ENCODE data around the gene OTOS. TPM values are rescaled to one million over a fixed set of nuclear protein-coding genes. Genes with fewer than 3 reads are reported as not detected.

OTOS gene
- total RNA-seq, 1 experiment from 2014 or later = not detected

GRCh38 chr2:240186191-240186725, 45.8 kb upstream of the OTOS start:
- H3K27ac ChIP-seq = no peak overlapping the region
- no peak overlapping the region for H3K4me3 ChIP-seq
- CTCF ChIA-PET = no interaction called here
- no peaks in the 10 kb centered on the region for H3K36me3 ChIP-seq (ENCODE audit: low read depth)
- 0 out of 2 replicates have a peak, but pooled peaks cover 12% of the 10 kb centered on the region for H3K9me3 ChIP-seq (ENCODE audit: insufficient read depth, low read depth)
- TF ChIP-seq EZH2 (IDR thresholded peaks at IDR 0.05; ENCODE audit: low read depth) (no peak), CTCF (conservative IDR thresholded peaks at IDR 0.05) (no peak)
- intact Hi-C loops (cut with micrococcal nuclease; ENCODE audit: unreplicated experiment) = no loop called here
- BruUV-seq (replicated peaks) = no TSS peak
- no peak overlapping the region for H2AFZ ChIP-seq
- H3K4me1 ChIP-seq (replicated peaks; ENCODE audit: insufficient read depth) = no peaks in the 10 kb centered on the region
- DNase-seq = no peak
- no peaks in the 10 kb centered on the region for H3K9me2 ChIP-seq (ENCODE audit: insufficient read depth)
- H4K20me1 ChIP-seq (ENCODE audit: insufficient read depth) = no peaks in the 10 kb centered on the region
- H3F3A ChIP-seq (ENCODE audit: insufficient read depth, low read depth) = no peaks in the 10 kb centered on the region
- H3K4me2 ChIP-seq = no peak overlapping the region
- POLR2A ChIA-PET (ENCODE audit: unreplicated experiment) = no interaction called here
- H3K27me3 ChIP-seq (ENCODE audit: insufficient read depth, low read depth) = peaks cover 98% of the 10 kb centered on the region
- no peaks in the 10 kb centered on the region for H3K79me2 ChIP-seq (ENCODE audit: low read depth)

GRCh38 chr2:240184656-240185055, 44.2 kb upstream of the OTOS start:
- no TSS peak for BruUV-seq (replicated peaks)
- no peaks in the 10 kb centered on the region for H3F3A ChIP-seq (ENCODE audit: insufficient read depth, low read depth)
- CTCF ChIA-PET = no interaction called here

GRCh38 chr2:240183875-240184590, 43.6 kb upstream of the OTOS start:
- intact Hi-C loops (cut with micrococcal nuclease; ENCODE audit: unreplicated experiment) = no loop called here
- TF ChIP-seq EZH2 (IDR thresholded peaks at IDR 0.05; ENCODE audit: low read depth) (no peak), CTCF (conservative IDR thresholded peaks at IDR 0.05) (no peak)
- CTCF ChIA-PET = no interaction called here
- no peaks in the 10 kb centered on the region for H3K4me1 ChIP-seq (replicated peaks; ENCODE audit: insufficient read depth)
- no peaks in the 10 kb centered on the region for H3F3A ChIP-seq (ENCODE audit: insufficient read depth, low read depth)
- POLR2A ChIA-PET (ENCODE audit: unreplicated experiment) = interaction anchor here (0.5 kb wide), 1 partner anchor 588 kb away, joined by 3 read pairs; no protein-coding TSS in a partner anchor
- H3K27me3 ChIP-seq (ENCODE audit: insufficient read depth, low read depth) = peaks cover 98% of the 10 kb centered on the region
- H3K9me3 ChIP-seq (ENCODE audit: insufficient read depth, low read depth) = 0 out of 2 replicates have a peak, but pooled peaks cover 11% of the 10 kb centered on the region
- BruUV-seq (replicated peaks) = no TSS peak
- no peaks in the 10 kb centered on the region for H3K79me2 ChIP-seq (ENCODE audit: low read depth)
- H3K27ac ChIP-seq = no peak overlapping the region
- no peaks in the 10 kb centered on the region for H4K20me1 ChIP-seq (ENCODE audit: insufficient read depth)
- DNase-seq = no peak
- no peak overlapping the region for H2AFZ ChIP-seq
- no peaks in the 10 kb centered on the region for H3K9me2 ChIP-seq (ENCODE audit: insufficient read depth)
- H3K36me3 ChIP-seq (ENCODE audit: low read depth) = no peaks in the 10 kb centered on the region
- no peak overlapping the region for H3K4me3 ChIP-seq
- H3K4me2 ChIP-seq = no peak overlapping the region

More at GRCh38 chr2:240184656-240185055, 44.2 kb upstream of the OTOS start:
- Histone ChIP-seq H3K4me2 (no peak overlapping the region), H3K27ac (no peak overlapping the region), H3K4me1 (replicated peaks; ENCODE audit: insufficient read depth) (no peaks in the 10 kb centered on the region), H3K79me2 (ENCODE audit: low read depth) (no peaks in the 10 kb centered on the region), H2AFZ (no peak overlapping the region), H3K27me3 (ENCODE audit: insufficient read depth, low read depth) (peaks cover 98% of the 10 kb centered on the region), H3K36me3 (ENCODE audit: low read depth) (no peaks in the 10 kb centered on the region), H3K9me2 (ENCODE audit: insufficient read depth) (no peaks in the 10 kb centered on the region), H3K4me3 (no peak overlapping the region), H3K9me3 (ENCODE audit: insufficient read depth, low read depth) (0 out of 2 replicates have a peak, but pooled peaks cover 12% of the 10 kb centered on the region), H4K20me1 (ENCODE audit: insufficient read depth) (no peaks in the 10 kb centered on the region)
- DNase-seq = no peak
- POLR2A ChIA-PET (ENCODE audit: unreplicated experiment) = no interaction called here
- no peak for TF ChIP-seq CTCF (conservative IDR thresholded peaks at IDR 0.05)
- TF ChIP-seq EZH2 (IDR thresholded peaks at IDR 0.05; ENCODE audit: low read depth) = no peak
- intact Hi-C loops (cut with micrococcal nuclease; ENCODE audit: unreplicated experiment) = no loop called here
